GM18907 (cell line): Measurements from ENCODE around the gene MRPS5.
A peak's percentile ranks its signal among the peaks of the same experiment; 100 is the strongest.
"Not testable (repeated sequence)": the region's sequence is repeated elsewhere in the genome, so short reads cannot be mapped to it uniquely, and the experiment has no call there.

ENCODE experiments used
- ATAC-seq: cut with Tn5 transposase; IDR thresholded peaks from one replicate; pipeline ENCODE4 v1.9.1; 2021; ENCODE audit warnings: mild to moderate bottlenecking, moderate library complexity; ENCODE audit not compliant: unreplicated experiment

MRPS5 gene

DNA sequence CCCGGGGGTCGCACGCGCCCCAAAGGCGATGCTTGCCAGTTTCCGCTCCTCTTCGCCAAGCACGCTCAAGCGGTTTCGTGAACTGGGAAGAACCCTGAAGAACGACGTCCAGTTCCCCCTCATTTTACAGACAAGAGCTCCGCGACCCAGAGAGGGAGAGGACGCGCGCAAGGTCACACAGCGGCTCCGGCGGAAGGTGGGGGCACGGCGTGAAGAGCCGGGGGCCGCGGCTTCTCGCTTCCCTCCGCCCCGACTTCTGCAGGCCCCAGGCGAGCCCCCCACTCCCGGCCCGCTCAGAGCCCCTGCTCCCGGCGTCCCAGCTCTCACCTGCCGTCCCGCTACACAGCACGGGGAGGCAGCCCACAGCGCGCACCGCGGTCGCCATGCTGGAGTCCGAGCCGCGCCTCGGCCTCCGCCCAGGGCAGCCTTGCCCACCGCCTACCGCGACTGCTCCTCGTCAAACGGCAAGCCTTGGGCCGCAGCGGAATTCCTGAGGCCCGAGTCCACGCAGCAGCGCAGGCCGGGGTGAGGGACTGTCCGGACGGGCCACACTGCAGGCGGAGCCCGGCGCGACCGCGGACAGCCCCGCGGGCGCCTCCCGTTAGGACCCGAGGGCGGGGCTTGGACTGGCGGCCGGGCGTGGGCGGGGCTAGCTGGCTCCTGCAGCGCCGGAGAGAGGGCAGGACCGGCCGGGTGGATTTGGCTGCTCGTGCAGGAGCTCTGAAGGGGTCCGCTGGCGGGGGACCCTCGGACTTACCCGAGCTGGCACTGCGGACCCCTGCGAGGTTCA lies at the start of gene MRPS5:
Gene MRPS5, minus strand, starts transcription at position 402 of the 790 bp plus-strand sequence. Its CDS starts 17 bp downstream, at position 385.
- peak; percentile 97 for ATAC-seq

- no peak for ATAC-seq
These were observed 44.6 kb upstream of the MRPS5 start for GRCh38 chr2:95166065-95166763.

GRCh38 chr2:95165371-95166064 lies 43.9 kb upstream of the MRPS5 start, which contains the start of gene ZNF2:
Gene ZNF2 (plus strand): TSS chr2:95165809. CDS start chr2:95176227, 10,418 bp downstream.
- ATAC-seq, result peak; percentile 94

DNA sequence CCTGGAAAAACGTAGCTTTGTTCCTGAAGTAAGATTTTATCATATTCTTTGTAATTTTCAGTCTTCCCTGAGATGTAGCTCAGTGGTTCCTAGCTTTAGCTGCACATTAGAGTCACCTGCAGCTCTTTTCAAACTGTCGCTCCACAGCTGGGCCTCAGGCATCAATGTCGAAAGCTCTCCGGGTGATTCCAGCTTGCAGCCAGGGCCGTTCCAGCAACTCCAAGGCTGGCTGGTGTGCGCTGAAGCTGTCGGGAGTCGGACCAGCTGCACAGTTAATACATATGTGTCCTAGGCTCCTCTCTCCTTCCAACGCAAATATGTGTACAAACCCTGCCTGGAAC lies 43.4 kb upstream of the MRPS5 start:
- peak; percentile 22 for ATAC-seq

- ATAC-seq, result peak; percentile 90
These were observed 38.3 kb upstream of the MRPS5 start, which contains the start of gene ZNF514 for GRCh38 chr2:95159690-95160449. Gene ZNF514 (minus strand): TSS chr2:95159848. CDS start chr2:95153253, 6,595 bp downstream.

DNA sequence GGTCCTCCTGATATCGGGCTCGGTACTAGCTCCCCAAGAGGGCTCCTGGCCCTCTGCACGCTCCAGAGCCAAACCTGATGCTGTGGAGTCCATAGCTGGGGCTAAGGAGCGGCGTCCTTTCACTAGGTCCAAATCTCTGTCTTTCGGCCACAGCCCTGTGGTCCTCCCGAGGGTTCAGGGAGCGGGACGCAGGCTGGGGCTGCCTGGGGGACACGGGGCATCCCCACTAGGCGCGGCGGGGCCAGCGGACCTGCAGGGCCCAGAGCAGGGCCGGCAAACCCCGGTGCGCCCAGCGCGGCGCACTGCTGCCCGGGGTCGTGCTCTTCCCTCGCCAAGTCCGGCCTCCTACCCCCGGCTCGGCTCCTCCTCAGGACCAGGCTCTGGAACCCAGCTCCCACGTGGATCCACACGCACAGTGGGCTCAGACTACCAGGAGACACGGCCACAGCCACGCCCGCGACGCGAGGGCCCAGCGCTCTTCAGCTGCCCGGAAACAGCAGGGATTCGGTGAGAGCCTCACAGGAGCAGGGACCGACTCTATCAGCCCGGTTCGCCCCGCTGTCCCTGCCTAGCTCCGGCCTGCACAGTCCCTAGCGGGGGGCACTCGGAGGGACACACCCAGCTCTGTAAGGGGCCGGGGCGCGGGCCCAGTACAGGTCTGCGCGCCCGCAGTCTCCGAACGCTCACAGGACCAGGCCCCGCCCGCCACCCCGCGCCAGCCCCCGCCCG lies 37.4 kb upstream of the MRPS5 start:
- ATAC-seq, result peak; percentile 54

- no peak for ATAC-seq
These were observed 36.8 kb upstream of the MRPS5 start for GRCh38 chr2:95158441-95158840.

DNA sequence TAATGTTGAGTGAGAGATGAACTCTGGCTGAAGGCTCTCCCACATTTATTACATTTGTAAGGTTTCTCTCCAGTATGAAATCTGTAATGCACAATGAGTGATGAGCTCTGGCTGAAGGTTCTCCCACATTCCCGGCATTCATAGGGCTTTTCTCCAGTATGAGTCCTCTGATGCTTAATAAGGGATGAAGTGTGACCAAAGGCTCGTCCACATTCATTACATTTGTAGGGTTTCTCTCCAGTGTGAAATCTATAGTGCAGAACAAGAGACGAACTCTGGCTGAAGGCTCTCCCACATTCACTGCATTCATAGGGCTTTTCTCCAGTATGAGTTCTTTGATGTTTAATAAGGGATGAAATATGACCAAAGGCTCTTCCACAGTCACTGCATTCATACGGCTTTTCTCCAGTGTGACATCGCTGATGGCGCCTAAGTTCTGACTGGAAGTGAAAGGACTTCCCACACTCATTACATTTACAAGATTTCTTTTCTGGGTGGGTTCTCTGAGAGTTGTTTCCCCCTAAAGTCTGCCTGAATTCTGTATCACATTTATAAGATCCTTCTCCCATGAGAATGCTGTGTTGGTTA lies 27.9 kb upstream of the MRPS5 start:
- no peak for ATAC-seq

DNA sequence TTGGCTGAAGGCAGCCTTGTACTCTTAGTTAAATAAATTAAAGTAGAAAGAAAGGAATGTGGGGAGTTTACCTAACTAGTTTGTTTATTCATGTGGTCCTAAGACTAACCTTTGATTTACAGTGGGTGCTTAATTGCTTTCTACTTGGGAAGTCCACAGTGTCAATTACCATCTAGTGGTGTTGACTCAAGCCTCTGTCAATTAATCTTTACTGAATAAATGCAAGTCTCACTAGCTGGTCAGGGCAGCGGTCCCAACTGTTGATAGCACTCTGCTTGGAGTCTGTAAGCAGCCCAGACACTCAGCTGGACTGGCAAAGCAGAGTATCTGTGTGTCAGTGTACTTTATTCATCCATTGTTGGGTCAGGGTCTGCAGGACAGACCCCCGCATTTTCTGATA lies 22.2 kb upstream of the MRPS5 start:
- ATAC-seq, result no peak

- ATAC-seq, result no peak
These were observed 17.1 kb upstream of the MRPS5 start for GRCh38 chr2:95138702-95139101.

DNA sequence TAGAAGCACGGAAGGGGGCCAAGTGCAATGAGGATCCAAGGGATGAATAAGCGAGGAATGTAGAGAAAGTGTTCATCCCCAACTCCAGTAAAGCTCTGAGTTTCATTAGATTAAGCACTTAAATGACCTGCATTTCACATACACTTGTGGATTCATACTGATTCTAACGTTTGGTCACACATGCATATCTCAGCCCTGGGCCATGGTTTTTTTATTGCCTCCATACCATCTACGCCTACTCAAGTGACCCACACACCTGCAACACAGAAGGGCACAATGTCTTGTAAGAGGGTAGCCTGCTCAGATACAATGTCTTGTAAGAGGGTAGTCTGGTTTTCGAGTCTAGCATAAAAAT lies 566 bp upstream of the MRPS5 start:
- peak; percentile 17 for ATAC-seq

DNA sequence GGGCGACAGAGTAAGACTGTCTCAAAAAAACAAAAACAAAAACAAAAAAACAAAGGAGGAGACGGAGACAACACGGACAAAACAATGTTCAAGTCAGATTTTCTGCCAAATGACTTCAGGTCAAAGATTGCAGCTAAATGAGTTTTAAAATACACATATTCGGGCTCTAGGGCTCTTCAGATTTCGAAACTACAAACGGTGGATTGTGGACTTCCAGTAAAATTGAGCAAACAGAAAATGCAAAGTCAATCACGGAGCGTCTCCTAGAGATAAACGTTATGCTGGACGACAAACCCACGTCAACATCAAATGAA lies 558 bp downstream of the MRPS5 start:
- ATAC-seq, result peak; percentile 4

- peak; percentile 93 for ATAC-seq
These were observed 6.2 kb downstream of the MRPS5 start for GRCh38 chr2:95115418-95115817.

DNA sequence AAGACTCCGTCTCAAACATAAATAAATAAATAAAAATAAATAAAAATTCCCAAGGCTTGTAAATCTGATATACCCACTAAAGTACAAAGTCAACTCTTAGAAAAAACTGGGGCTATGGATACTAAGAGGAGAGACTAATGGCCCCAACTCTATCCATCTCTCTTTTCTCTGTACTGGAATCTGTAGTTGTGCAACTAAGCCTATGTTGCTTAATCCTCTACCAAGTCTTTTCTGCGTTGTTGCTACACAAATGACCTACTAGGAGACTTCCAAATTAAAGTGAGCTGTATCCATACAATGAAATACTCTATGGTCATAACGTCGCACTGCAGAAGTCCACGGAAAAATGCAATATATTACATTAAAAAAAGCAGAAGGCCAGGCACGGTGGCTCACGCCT lies 8.1 kb downstream of the MRPS5 start:
- ATAC-seq, result no peak

GRCh38 chr2:95110395-95110794 lies 11.2 kb downstream of the MRPS5 start:
- no peak for ATAC-seq

DNA sequence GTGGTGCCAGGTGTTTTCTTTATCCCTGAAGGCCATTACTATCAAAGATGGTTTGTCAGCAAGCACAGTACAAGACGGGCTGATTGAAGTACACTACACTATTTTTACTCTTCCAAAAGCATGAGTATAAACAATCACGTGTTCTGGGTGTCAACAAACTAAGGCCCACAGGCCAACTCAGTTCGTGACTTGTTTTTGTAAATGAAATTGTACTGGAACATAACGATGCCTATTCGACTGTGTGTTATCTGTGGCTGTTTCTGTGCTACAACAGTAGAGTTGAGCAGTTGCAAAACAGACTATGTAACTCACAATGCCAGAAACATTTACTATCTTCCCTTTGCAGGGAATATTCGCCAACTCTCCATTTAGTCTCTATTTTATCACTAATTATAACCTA lies 12.3 kb downstream of the MRPS5 start:
- no peak for ATAC-seq

DNA sequence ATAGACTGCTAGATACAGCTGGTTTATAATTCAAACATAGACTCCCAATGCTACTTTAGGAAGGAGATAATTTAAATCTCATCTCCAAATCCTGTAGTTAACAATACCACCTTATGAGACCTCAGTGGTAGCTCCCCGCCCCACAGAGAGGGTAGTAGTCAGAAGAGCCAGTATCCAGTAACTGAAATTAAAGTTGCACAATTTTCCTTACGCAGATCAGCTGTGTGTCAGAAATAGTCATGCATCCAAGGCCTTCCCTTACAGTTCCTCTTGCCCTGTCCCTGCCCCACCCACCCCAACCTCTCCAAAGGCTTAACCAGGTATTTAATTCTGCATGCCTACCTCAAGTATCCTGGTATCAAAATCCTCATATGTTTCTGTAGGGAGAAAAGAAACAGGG lies 15.5 kb downstream of the MRPS5 start:
- no peak for ATAC-seq

- no peak for ATAC-seq
These were observed 17.0 kb downstream of the MRPS5 start for GRCh38 chr2:95104606-95105005.

DNA sequence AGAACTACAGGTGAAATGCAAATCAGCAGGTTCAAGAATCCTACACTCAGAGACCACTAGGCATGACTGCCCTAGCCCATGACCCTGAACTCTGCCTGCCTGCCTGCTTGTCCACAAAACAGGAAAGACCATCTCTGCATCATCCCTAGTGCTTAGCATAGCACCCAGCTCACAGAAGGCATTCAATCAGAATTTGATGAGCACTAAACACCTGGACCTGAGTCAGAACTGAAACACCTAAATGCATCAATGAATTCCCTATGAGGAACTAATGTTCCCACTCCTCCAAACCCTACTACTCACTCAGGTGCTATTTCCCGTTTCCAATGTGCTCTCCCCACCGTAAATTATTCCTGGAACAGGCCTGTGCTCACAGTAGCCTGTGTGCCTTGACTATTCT lies 21.7 kb downstream of the MRPS5 start:
- ATAC-seq, result no peak

DNA sequence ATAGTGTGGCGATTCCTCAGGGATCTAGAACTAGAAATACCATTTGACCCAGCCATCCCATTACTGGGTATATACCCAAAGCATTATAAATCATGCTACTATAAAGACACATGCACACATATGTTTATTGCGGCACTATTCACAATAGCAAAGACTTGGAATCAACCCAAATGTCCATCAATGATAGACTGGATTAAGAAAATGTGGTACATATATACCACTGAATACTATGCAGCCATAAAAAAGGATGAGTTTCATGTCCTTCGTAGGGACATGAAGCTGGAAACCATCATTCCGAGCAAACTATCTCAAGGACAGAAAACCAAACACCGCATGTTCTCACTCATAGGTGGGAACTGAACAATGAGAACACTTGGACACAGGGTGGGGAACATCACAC lies 23.3 kb downstream of the MRPS5 start:
- ATAC-seq, result not testable (repeated sequence)
